HepG2 (cell line): ENCODE results near the gene RAB35.

ENCODE experiments used
- ELF1 ChIP-seq: sonication (generic); formaldehyde crosslinking; IDR thresholded peaks from 2 replicates; pipeline ENCODE4 v1.4.0; 2020; ENCODE audit warnings: missing genetic modification reagents
- MYC ChIP-seq: sonication (generic); formaldehyde crosslinking; IDR thresholded peaks from 2 replicates; pipeline ENCODE4 v1.9.0; 2021; ENCODE audit warnings: missing genetic modification reagents, borderline replicate concordance
- NBN ChIP-seq: fragments of 450-650 bp; conservative IDR thresholded peaks from 2 replicates; pipeline ENCODE4 v1.6.1; 2017
- POLR2A ChIP-seq, 2 experiments: IDR thresholded peaks; 2 replicates each; pipeline ENCODE4 v1.6.1; 2011; ENCODE audit warnings: low read depth in 2 of 2, low read length in 2 of 2, mild to moderate bottlenecking in 1 of 2, moderate library complexity in 1 of 2; ENCODE audit not compliant: insufficient read depth in 1 of 2
- PRDM15 ChIP-seq: sonication (generic); formaldehyde crosslinking; IDR thresholded peaks from 2 replicates; pipeline ENCODE4 v1.4.0; 2020; ENCODE audit warnings: missing genetic modification reagents
- SETDB1 ChIP-seq: sonication (generic); formaldehyde crosslinking; IDR thresholded peaks from 2 replicates; pipeline ENCODE4 v1.5.1; 2020; ENCODE audit warnings: missing genetic modification reagents, mild to moderate bottlenecking, borderline replicate concordance
- ZNF235 ChIP-seq: sonication (generic); formaldehyde crosslinking; IDR thresholded peaks from 2 replicates; pipeline ENCODE4 v1.8.1; 2023; ENCODE audit warnings: mild to moderate bottlenecking, missing genetic modification reagents, borderline replicate concordance
- ZNF30 ChIP-seq: sonication (generic); formaldehyde crosslinking; IDR thresholded peaks from 2 replicates; pipeline ENCODE4 v1.5.0; 2020; ENCODE audit warnings: mild to moderate bottlenecking, missing genetic modification reagents
- TF ChIP-seq, protein P1 (sequence below): sonication (generic); formaldehyde crosslinking; IDR thresholded peaks from 2 replicates; pipeline ENCODE4 v1.5.1; 2020; ENCODE audit warnings: missing genetic modification reagents, mild to moderate bottlenecking, borderline replicate concordance

- TF ChIP-seq, protein P1, sequence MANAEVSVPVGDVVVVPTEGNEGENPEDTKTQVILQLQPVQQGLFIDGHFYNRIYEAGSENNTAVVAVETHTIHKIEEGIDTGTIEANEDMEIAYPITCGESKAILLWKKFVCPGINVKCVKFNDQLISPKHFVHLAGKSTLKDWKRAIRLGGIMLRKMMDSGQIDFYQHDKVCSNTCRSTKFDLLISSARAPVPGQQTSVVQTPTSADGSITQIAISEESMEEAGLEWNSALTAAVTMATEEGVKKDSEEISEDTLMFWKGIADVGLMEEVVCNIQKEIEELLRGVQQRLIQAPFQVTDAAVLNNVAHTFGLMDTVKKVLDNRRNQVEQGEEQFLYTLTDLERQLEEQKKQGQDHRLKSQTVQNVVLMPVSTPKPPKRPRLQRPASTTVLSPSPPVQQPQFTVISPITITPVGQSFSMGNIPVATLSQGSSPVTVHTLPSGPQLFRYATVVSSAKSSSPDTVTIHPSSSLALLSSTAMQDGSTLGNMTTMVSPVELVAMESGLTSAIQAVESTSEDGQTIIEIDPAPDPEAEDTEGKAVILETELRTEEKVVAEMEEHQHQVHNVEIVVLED (CRISPR knock-in tag), result no peak
- TF ChIP-seq NBN, result no peak
- TF ChIP-seq POLR2A (IDR thresholded peaks at IDR 0.05; ENCODE audit: insufficient read depth in 1 of 2, low read depth in 2 of 2, low read length in 2 of 2), result no peak
- TF ChIP-seq ZNF235 (CRISPR knock-in tag), result no peak
- no peak for TF ChIP-seq MYC (CRISPR knock-in tag)
- TF ChIP-seq ELF1, result no peak
- no peak for TF ChIP-seq SETDB1 (CRISPR knock-in tag)
- TF ChIP-seq ZNF30 (CRISPR knock-in tag), result no peak
- TF ChIP-seq PRDM15 (CRISPR knock-in tag), result no peak
Measured at GRCh38 chr12:120051535-120051934, 65.0 kb downstream of the RAB35 start.
